Natural killer cell treated with Interleukin-12 subunit alpha and Interleukin-12 subunit beta and Interleukin-15 and Interleukin-18, amount 100 ng/mL, for 72 hours (primary cell): ENCODE data around the gene NKX6-1. TPM values are rescaled to one million over a fixed set of nuclear protein-coding genes. Genes with fewer than 3 reads are reported as not detected.

Experiments used
- ATAC-seq, 2 donors: fragments of 150-1000 bp; cut with Tn5 transposase in 1 of 2; sonication (Bioruptor Pico), chemical (Tn5 transposase) in 1 of 2; 2 replicates each; pipeline ENCODE4 v1.10.0; 2021
- DNase-seq: peaks from one replicate; pipeline ENCODE4 v3.0.0; 2022; ENCODE audit warnings: low spot score
- H3K27ac Mint-ChIP-seq, 2 donors: 1 replicate in 1 of 2; 2 replicates in 1 of 2; pipeline ENCODE4 v1.8.0; 2022; ENCODE audit warnings: mixed read lengths in 2 of 2, mild to moderate bottlenecking in 1 of 2, moderate library complexity in 1 of 2
- H3K27me3 Mint-ChIP-seq, 2 donors: 1 replicate in 1 of 2; 2 replicates in 1 of 2; pipeline ENCODE4 v1.8.0; 2022; ENCODE audit warnings: mixed read lengths in 2 of 2
- H3K36me3 Mint-ChIP-seq: one replicate; pipeline ENCODE4 v1.8.0; 2022; ENCODE audit warnings: mixed read lengths
- H3K4me1 Mint-ChIP-seq, 2 donors: 1 replicate in 1 of 2; 2 replicates in 1 of 2; pipeline ENCODE4 v1.8.0; 2022; ENCODE audit warnings: low read depth in 2 of 2, mixed read lengths in 2 of 2, mild to moderate bottlenecking in 1 of 2
- H3K4me3 Mint-ChIP-seq: one replicate; pipeline ENCODE4 v1.8.0; 2022; ENCODE audit warnings: mixed read lengths
- H3K9me3 Mint-ChIP-seq: 2 replicates; pipeline ENCODE4 v1.8.0; 2022; ENCODE audit warnings: mixed read lengths
- total RNA-seq, 2 donors: library from RNA; stranded (reverse); gene quantifications; one replicate each; pipeline ENCODE4 v1.2.3, GENCODE V29; 2022

NKX6-1 gene
- total RNA-seq = not detected

DNA sequence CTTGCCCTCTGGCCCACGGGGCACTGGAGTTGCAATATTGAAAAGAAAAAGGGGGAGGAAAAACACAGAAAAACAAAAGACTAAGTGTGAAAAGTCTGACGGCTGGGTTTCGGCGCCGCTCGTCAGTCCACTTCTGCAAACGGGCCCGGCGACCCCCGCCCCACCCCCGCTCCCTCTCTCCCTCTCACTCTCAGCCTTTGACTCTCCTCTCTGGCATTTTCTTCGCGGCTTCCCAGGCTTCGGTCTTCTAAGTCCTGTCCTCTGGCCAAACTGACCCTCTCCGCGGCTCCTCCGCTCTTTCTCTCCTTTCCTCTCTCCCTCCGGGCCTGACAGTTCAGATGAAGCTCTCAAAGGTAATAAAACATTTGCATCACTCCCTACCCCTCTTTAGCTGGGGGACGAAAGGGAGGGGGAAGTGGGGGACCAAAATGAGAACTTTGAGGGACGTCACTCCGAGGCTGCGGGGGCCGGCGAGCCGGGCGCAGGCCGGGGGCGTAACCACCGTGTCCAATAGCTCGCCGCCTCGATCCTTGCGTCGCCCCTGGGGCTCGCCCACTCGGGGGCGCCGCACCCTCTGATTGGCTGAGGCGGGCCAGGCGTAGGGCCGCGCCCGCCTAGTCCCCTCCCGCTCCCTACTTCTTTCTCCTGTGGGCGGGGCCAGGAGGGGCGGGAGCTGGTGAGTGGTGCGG, at the start of gene NKX6-1:
Gene NKX6-1, minus strand, starts transcription at position 358 of the 689 bp plus-strand sequence. CDS start 1,064 bp downstream, outside the sequence.
- DNase-seq = no peak
- Mint-ChIP-seq H3K36me3 (peaks cover 17% of the 10 kb centered on the region), H3K27me3 (peaks cover 66 to 76% of the 10 kb centered on the region in 2 donors), H3K4me3 (peak within 1 kb of the TSS; percentile 56), H3K9me3 (peaks cover 5% of the 10 kb centered on the region), H3K27ac (no peak within 1 kb of the TSS), H3K4me1 (peaks cover 0 to 14% of the 10 kb centered on the region in 2 donors)
- ATAC-seq = peak in 1 of 2 donors; percentile 61

DNA sequence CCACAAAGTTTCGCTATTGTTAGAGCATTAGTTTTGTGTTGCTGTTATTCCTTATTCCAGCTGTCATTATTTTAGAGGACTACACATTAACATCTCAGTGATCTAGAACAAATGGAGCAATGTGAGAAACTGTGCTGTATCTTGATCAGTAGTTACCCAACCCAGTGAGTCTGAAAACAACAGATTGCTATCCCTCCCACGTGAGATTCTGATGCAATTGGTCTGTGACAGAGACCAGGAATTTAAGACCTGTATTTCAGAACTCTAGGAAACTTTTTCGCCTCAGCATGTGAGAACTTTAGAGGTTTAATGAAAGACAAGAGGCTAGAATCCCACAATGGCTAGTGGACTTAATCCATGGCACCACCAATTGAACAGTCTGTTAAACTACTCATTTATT, 48.1 kb upstream of the NKX6-1 start:
- no peak overlapping the region for H3K4me3 Mint-ChIP-seq
- H3K4me1 Mint-ChIP-seq = no peaks in the 10 kb centered on the region
- H3K27ac Mint-ChIP-seq = no peak overlapping the region
- DNase-seq (no peak), ATAC-seq (no peak)
- no peaks in the 10 kb centered on the region for H3K27me3 Mint-ChIP-seq
- peaks cover 3% of the 10 kb centered on the region for H3K9me3 Mint-ChIP-seq
- H3K36me3 Mint-ChIP-seq = no peaks in the 10 kb centered on the region

DNA sequence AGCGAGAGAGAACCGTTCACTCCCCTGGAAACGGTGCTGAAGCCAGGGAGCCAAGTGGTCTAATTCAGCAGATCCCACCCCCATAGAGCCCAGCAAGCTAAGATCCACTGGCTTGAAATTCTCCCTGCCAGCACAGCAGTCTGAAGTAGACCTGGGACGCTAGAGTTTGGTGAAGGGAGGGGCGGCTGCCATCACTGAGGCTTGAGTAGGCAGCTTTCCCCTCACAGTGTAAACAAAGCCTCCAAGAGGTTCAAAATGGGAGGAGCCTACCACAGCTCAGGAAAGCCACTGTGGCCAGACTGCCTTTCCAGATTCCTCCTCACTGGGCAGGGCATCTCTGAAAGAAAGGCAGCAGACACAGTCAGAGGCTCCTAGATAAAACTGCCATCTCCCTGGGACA, 46.0 kb upstream of the NKX6-1 start:
- H3K4me1 Mint-ChIP-seq = no peaks in the 10 kb centered on the region
- no peak overlapping the region for H3K27ac Mint-ChIP-seq
- DNase-seq = no peak
- peaks cover 3% of the 10 kb centered on the region for H3K9me3 Mint-ChIP-seq
- H3K27me3 Mint-ChIP-seq = no peaks in the 10 kb centered on the region
- H3K36me3 Mint-ChIP-seq = no peaks in the 10 kb centered on the region
- ATAC-seq = no peak
- no peak overlapping the region for H3K4me3 Mint-ChIP-seq

DNA sequence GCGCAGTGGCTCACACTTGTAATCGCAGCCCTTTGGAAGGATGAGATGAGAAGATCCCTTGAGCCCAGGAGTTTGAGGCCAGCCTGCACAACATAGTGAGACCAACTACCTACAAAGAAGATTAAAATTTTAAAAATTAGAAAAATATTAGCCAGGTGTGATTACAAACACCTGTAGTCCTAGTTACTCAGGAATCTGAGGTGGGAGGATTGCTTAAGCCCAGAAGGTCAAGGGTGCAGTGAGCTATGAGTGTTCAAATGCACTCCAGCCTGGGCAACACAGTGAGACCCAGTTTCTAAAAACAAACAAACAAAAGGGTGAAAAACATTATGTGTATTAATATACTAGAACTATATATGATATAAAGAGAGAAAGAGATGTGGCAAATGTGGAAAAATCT, 36.8 kb upstream of the NKX6-1 start:
- no peaks in the 10 kb centered on the region for H3K4me1 Mint-ChIP-seq
- H3K4me3 Mint-ChIP-seq = no peak overlapping the region
- no peaks in the 10 kb centered on the region for H3K9me3 Mint-ChIP-seq

DNA sequence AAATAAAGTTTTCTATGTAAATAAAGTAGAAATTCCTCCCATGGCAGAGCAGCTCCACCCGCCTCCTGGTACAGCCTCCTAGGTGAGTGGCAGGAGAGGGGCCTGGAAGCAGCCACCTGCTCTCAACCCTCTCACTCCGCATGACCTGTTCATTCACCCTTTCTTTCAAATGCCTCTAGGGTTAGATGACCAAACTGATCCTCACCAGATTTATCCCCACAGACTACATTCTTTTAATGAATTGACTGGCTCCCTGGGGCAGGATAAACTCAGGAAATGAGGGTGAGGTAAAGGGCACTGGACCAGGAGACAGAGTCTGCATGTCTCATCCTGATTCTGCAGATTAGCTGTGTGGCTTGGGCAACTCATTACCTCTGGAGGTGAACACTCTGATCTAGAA, 32.6 kb upstream of the NKX6-1 start:
- no peak for ATAC-seq
- Mint-ChIP-seq H3K27me3 (peaks cover 0 to 3% of the 10 kb centered on the region in 2 donors), H3K9me3 (no peaks in the 10 kb centered on the region), H3K4me3 (no peak overlapping the region), H3K27ac (no peak overlapping the region), H3K36me3 (no peaks in the 10 kb centered on the region), H3K4me1 (no peaks in the 10 kb centered on the region)
- no peak for DNase-seq

More for the DNA sequence above, 36.8 kb upstream of the NKX6-1 start:
- DNase-seq = no peak
- H3K27me3 Mint-ChIP-seq = no peaks in the 10 kb centered on the region
- no peaks in the 10 kb centered on the region for H3K36me3 Mint-ChIP-seq
- no peak overlapping the region for H3K27ac Mint-ChIP-seq
- ATAC-seq = no peak

DNA sequence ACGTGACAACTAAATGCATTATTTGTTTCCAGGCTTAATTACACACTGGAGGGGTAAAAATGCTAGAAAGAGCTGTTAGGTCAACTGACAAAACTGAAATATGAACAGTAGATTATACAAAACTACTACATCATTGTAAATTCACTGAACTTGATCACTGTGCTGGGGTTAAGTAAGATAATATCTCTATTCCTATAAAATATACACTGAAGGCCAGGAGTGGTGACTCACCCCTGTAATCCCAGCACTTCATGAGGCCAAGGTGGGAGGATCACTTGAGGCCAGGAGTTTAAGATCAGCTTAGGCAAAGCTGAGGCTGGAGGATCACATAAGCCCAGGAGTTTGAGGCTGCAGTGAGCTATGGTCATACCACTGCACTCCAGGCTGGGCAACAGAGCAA, 31.8 kb upstream of the NKX6-1 start:
- Mint-ChIP-seq H3K9me3 (no peaks in the 10 kb centered on the region), H3K36me3 (no peaks in the 10 kb centered on the region), H3K27me3 (peaks cover 3 to 8% of the 10 kb centered on the region in 2 donors), H3K27ac (no peak overlapping the region), H3K4me1 (no peaks in the 10 kb centered on the region), H3K4me3 (no peak overlapping the region)
- no peak for DNase-seq
- ATAC-seq = no peak

DNA sequence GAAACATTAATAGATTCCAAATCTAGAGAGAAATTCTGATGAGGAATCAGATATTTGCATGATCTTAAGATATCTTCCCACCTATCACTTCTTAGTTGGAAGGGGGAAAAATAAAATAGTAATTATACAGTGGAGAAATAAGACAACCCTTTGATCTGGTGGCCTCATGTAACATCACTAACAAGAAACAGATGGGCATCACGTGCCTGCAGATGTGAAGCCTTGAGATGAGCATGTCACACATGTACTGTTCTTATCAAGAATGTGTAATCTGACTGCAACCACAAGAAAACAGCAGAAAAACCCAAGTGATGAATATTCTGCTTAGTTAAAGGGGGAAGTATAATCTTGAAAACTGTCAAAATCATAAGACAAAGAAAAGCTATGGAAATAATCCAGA, 31.4 kb upstream of the NKX6-1 start:
- Mint-ChIP-seq H3K36me3 (no peaks in the 10 kb centered on the region), H3K9me3 (no peaks in the 10 kb centered on the region), H3K4me1 (no peaks in the 10 kb centered on the region), H3K4me3 (no peak overlapping the region), H3K27ac (no peak overlapping the region), H3K27me3 (peaks cover 3 to 12% of the 10 kb centered on the region in 2 donors)
- DNase-seq = no peak
- ATAC-seq = no peak

DNA sequence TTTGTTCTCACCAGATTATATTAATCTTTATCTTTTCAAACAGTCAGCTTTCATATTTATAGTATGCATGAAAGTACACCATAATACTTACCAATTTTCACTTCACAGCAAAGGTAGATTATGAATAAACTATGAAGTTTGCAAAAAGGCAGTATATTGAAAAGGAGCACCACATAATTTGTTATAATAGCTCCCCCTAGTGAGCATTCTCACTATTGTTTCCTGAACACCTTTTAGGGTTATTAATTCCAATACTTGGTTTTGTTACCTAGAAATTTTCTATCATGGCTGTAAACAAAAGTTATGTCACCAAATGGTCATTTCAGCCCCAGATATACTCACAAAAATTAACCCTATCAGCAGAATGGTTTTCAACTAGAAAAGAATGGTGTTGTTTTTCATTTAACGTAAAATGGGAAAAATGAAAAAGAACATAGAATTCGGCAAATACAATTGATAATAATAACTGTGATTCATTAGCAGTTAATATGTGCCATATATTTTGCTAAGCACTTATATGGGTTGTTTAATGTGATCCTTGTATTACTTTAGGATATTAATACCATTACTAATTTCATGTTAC, 30.2 kb upstream of the NKX6-1 start:
- H3K36me3 Mint-ChIP-seq = no peaks in the 10 kb centered on the region
- H3K27me3 Mint-ChIP-seq = peaks cover 3 to 12% of the 10 kb centered on the region in 2 donors
- H3K4me1 Mint-ChIP-seq = no peaks in the 10 kb centered on the region
- ATAC-seq (no peak), DNase-seq (no peak)
- no peak overlapping the region for H3K4me3 Mint-ChIP-seq
- H3K9me3 Mint-ChIP-seq = no peaks in the 10 kb centered on the region
- no peak overlapping the region for H3K27ac Mint-ChIP-seq

DNA sequence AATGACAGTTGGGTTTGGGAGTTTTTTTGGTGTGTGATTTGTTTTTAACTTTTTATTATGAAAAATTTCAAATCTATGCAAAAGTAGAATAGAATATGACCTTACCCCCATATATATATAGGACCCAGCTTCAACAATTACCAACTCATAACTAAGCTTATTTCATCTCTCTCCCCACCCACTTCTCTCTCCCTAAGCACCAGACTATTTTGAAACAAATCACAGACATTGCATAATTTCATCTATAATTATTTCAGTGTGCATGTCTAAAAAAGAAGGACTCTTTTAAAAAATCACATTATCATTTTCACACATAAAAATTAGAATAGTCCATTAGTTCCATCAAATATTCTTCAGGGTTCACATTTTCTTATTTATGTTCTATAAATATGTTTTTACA, 28.3 kb upstream of the NKX6-1 start:
- Mint-ChIP-seq H3K4me3 (no peak overlapping the region), H3K27me3 (peaks cover 3 to 12% of the 10 kb centered on the region in 2 donors), H3K27ac (no peak overlapping the region), H3K4me1 (no peaks in the 10 kb centered on the region), H3K9me3 (no peaks in the 10 kb centered on the region), H3K36me3 (no peaks in the 10 kb centered on the region)
- DNase-seq (no peak), ATAC-seq (no peak)

DNA sequence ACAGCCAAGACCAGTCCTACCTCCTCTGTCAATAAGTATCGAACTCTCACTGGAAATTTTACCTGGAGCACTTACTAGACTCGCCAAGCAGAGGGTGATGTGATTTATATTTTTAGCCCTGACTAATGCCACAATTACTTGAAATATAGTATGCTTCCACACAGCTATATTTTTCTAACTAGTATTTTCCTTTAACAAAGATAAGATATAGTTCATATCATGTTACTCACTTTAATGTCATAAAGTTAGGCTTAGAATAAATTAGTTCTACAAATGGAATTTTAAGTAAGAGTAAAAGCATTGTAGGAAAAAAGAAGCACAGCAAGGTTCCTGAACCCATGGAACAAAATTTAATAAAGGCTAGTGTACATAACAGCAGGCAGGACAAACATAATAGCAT, 16.0 kb upstream of the NKX6-1 start:
- H3K27ac Mint-ChIP-seq = no peak overlapping the region
- H3K9me3 Mint-ChIP-seq = peaks cover 11% of the 10 kb centered on the region

DNA sequence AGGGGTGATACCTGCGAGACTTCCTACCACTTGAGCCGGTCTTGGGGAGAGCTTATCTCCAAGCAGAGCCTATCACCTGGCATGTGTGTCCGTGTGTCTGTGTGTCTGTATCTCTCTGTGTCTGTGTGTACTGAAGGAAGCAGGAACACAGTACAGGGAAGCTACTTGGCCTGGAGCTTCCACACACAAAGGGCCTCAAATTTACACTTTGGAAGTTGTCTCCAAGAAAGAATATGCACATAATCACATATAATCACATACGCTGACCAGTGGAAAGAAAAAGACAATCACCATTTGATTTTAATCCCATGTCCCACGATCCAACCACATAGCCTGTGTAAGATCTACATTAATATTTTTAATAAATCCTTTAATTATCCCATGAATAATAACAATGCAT, 13.2 kb upstream of the NKX6-1 start:
- Mint-ChIP-seq H3K4me1 (no peaks in the 10 kb centered on the region), H3K9me3 (peaks cover under 1% of the 10 kb centered on the region), H3K4me3 (no peak overlapping the region), H3K27ac (no peak overlapping the region), H3K36me3 (no peaks in the 10 kb centered on the region), H3K27me3 (peaks cover 16 to 32% of the 10 kb centered on the region in 2 donors)
- no peak for DNase-seq
- no peak for ATAC-seq

More for the DNA sequence above, 16.0 kb upstream of the NKX6-1 start:
- Mint-ChIP-seq H3K4me1 (no peaks in the 10 kb centered on the region), H3K27me3 (peaks cover 7 to 20% of the 10 kb centered on the region in 2 donors), H3K36me3 (no peaks in the 10 kb centered on the region), H3K4me3 (no peak overlapping the region)
- ATAC-seq (no peak), DNase-seq (no peak)

DNA sequence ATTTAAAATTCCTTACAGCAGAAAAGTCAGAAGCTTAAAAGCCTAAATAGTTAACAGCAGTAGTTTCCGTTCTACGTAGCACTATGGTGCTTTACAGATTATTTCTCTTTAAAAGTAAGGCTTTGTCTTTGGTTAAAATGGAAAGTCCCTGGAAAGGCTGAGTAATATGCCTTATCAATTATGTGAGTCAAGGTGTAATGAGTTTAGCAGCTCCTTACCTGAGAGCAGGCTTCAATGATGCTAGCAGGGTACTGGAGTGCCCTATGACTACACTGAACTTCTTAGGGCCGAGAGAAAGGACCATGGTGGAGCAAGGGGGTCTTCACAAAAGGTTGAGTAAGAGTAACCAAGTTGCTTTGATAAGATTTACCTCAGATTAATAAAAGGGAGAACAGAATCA, 12.6 kb upstream of the NKX6-1 start:
- Mint-ChIP-seq H3K36me3 (no peaks in the 10 kb centered on the region), H3K9me3 (no peaks in the 10 kb centered on the region), H3K27ac (no peak overlapping the region), H3K27me3 (peaks cover 16 to 31% of the 10 kb centered on the region in 2 donors), H3K4me1 (no peaks in the 10 kb centered on the region), H3K4me3 (no peak overlapping the region)
- DNase-seq = no peak
- ATAC-seq = no peak

DNA sequence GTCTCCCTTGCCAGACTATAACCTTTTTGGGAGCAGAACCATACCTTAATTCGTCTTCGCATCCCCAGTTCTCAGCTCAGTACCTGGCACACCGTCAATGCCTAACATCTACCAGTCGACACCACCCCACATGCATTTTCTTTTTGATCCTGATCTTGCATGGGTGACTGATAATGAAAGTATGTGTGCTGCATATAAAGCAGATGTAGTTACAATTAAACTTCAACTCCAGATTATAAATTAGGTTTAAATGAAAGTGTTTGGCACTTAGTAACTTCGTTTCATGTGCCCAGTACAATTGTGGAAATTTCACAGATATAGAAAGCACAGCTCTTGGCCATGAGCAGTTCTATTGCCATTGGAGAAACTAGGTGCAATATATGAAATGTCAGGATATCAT, 8.8 kb upstream of the NKX6-1 start:
- Mint-ChIP-seq H3K9me3 (peaks cover under 1% of the 10 kb centered on the region), H3K27ac (no peak overlapping the region), H3K4me1 (peaks cover 0 to under 1% of the 10 kb centered on the region in 2 donors), H3K36me3 (peaks cover under 1% of the 10 kb centered on the region), H3K4me3 (no peak overlapping the region), H3K27me3 (peaks cover 30 to 54% of the 10 kb centered on the region in 2 donors)
- no peak for DNase-seq
- ATAC-seq = no peak

DNA sequence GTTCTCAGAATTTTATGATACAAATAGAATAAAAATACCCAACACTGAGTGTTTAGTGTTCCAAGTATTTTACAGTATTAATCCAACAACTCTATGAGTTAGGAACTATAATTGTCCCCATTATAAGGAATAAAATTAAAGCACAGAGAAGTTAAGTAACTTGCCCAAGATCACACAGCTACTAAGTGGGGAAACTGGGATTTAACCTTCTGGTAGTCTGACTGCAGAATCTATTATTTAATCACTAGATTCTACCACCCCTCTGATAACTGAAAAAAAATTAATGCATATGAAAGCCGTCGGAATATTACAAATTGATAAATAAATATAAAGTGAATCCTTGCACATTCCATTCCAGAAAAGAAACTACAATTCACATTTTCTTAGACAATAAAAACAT, 5.7 kb upstream of the NKX6-1 start:
- Mint-ChIP-seq H3K27me3 (peaks cover 53 to 76% of the 10 kb centered on the region in 2 donors), H3K4me3 (no peak overlapping the region)

More for the DNA sequence above, 5.7 kb upstream of the NKX6-1 start:
- H3K36me3 Mint-ChIP-seq = peaks cover 17% of the 10 kb centered on the region
- H3K9me3 Mint-ChIP-seq = peaks cover 5% of the 10 kb centered on the region
- H3K27ac Mint-ChIP-seq = no peak overlapping the region
- no peak for DNase-seq
- peaks cover 0 to 5% of the 10 kb centered on the region in 2 donors for H3K4me1 Mint-ChIP-seq
- no peak for ATAC-seq
